ENCODE data around the gene CTNND2. TPM values are rescaled to one million over a fixed set of nuclear protein-coding genes. Genes with fewer than 3 reads are reported as not detected.

The CTNND2 gene
- total and polyA plus RNA-seq, 10 of the 15 experiments (the other 5 are each of a cell fraction or from before 2014, with no cell fraction given), result 0.02 to 0.16 (median 0.04) TPM; not detected in 7

- WGBS (ENCODE audit: insufficient coverage, insufficient replicate concordance, low lambda C conversion rate, missing lambda C conversion rate), result 4% methylated on average over 2 of the region's 2 CpGs
- H3K79me2 ChIP-seq (ENCODE audit: control insufficient read depth, insufficient read depth, low read length), result no peaks in the 10 kb centered on the region
- no peaks in the 10 kb centered on the region for H3K9me3 ChIP-seq (replicated peaks; ENCODE audit: control insufficient read depth, insufficient read depth, low read length)
- no peaks in the 10 kb centered on the region for H3K27me3 ChIP-seq (replicated peaks in 1 of 2; ENCODE audit: control insufficient read depth in 2 of 2, insufficient read depth in 2 of 2, low read length in 1 of 2)
- ChIA-PET POLR2A (no interaction called here), CTCF (no interaction called here), RAD21 (ENCODE audit: unreplicated experiment) (no interaction called here), SMC1A (ENCODE audit: uncharacterized antibody, unreplicated experiment) (no interaction called here)
- BruUV-seq (replicated peaks), result no TSS peak
- DNase-seq (ENCODE audit: low read depth, low spot score) (no peak), FAIRE-seq (no peak), ATAC-seq (no peak)
- no peak overlapping the region for H3K27ac ChIP-seq (ENCODE audit: control insufficient read depth, insufficient read depth)
- intact Hi-C loops (cut with micrococcal nuclease; ENCODE audit: unreplicated experiment), result no loop called here
- H3K4me3 ChIP-seq, result no peak overlapping the region
- H4K20me1 ChIP-seq (ENCODE audit: control insufficient read depth, insufficient read depth), result no peaks in the 10 kb centered on the region
- H3K36me3 ChIP-seq (ENCODE audit: control insufficient read depth in 2 of 2, insufficient read depth in 2 of 2, low read length in 1 of 2), result no peaks in the 10 kb centered on the region
- H2AFZ ChIP-seq (ENCODE audit: control insufficient read depth, low read depth, low read length), result no peak overlapping the region
- H3K9ac ChIP-seq (ENCODE audit: control insufficient read depth, insufficient read depth, low read length), result no peak overlapping the region
- in situ Hi-C loops (cut with MboI), result no loop called here
- no peak overlapping the region for H3K4me2 ChIP-seq (ENCODE audit: control insufficient read depth, insufficient read depth)
- no peaks in the 10 kb centered on the region for H3K4me1 ChIP-seq (ENCODE audit: control insufficient read depth, insufficient read depth, low read length)
- TF ChIP-seq, protein P1, sequence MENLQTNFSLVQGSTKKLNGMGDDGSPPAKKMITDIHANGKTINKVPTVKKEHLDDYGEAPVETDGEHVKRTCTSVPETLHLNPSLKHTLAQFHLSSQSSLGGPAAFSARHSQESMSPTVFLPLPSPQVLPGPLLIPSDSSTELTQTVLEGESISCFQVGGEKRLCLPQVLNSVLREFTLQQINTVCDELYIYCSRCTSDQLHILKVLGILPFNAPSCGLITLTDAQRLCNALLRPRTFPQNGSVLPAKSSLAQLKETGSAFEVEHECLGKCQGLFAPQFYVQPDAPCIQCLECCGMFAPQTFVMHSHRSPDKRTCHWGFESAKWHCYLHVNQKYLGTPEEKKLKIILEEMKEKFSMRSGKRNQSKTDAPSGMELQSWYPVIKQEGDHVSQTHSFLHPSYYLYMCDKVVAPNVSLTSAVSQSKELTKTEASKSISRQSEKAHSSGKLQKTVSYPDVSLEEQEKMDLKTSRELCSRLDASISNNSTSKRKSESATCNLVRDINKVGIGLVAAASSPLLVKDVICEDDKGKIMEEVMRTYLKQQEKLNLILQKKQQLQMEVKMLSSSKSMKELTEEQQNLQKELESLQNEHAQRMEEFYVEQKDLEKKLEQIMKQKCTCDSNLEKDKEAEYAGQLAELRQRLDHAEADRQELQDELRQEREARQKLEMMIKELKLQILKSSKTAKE (IDR thresholded peaks at IDR 0.05; ENCODE audit: low read depth, poor library complexity, severe bottlenecking), result no peak
- TF ChIP-seq BCLAF1 (IDR thresholded peaks at IDR 0.05) (no peak), IRF4 (IDR thresholded peaks at IDR 0.05; ENCODE audit: low read depth, low read length) (no peak), ZZZ3 (IDR thresholded peaks at IDR 0.05; ENCODE audit: control insufficient read depth, insufficient read length, low read depth) (no peak), DPF2 (IDR thresholded peaks at IDR 0.05) (no peak), CEBPB (IDR thresholded peaks at IDR 0.05; ENCODE audit: borderline replicate concordance in 1 of 2, low read depth in 2 of 2, low read length in 2 of 2) (no peak), ZNF622 (IDR thresholded peaks at IDR 0.05) (no peak), SREBF2 (IDR thresholded peaks at IDR 0.05; ENCODE audit: low read length) (no peak), MYC (IDR thresholded peaks at IDR 0.05; ENCODE audit: insufficient read depth, insufficient read length, insufficient replicate concordance, low read length, severe bottlenecking) (no peak), FOS (IDR thresholded peaks at IDR 0.05; ENCODE audit: borderline replicate concordance, extremely low read depth, insufficient read length) (no peak), BHLHE40 (IDR thresholded peaks at IDR 0.05; ENCODE audit: borderline replicate concordance in 1 of 2, low read depth in 2 of 2, low read length in 1 of 2) (no peak), SUZ12 (IDR thresholded peaks at IDR 0.05; ENCODE audit: unreplicated experiment) (no peak), HDAC6 (IDR thresholded peaks at IDR 0.05; ENCODE audit: unreplicated experiment) (no peak), BRCA1 (IDR thresholded peaks at IDR 0.05; ENCODE audit: low read depth, low read length) (no peak), SMC3 (IDR thresholded peaks at IDR 0.05; ENCODE audit: borderline replicate concordance, low read length) (no peak), MEF2A (IDR thresholded peaks at IDR 0.05; ENCODE audit: insufficient read depth, low read depth, low read length) (no peak)
- TF ChIP-seq, protein P2, sequence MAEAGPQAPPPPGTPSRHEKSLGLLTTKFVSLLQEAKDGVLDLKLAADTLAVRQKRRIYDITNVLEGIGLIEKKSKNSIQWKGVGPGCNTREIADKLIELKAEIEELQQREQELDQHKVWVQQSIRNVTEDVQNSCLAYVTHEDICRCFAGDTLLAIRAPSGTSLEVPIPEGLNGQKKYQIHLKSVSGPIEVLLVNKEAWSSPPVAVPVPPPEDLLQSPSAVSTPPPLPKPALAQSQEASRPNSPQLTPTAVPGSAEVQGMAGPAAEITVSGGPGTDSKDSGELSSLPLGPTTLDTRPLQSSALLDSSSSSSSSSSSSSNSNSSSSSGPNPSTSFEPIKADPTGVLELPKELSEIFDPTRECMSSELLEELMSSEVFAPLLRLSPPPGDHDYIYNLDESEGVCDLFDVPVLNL (IDR thresholded peaks at IDR 0.05; ENCODE audit: low read depth, low read length), result no peak
- TF ChIP-seq, protein P3, sequence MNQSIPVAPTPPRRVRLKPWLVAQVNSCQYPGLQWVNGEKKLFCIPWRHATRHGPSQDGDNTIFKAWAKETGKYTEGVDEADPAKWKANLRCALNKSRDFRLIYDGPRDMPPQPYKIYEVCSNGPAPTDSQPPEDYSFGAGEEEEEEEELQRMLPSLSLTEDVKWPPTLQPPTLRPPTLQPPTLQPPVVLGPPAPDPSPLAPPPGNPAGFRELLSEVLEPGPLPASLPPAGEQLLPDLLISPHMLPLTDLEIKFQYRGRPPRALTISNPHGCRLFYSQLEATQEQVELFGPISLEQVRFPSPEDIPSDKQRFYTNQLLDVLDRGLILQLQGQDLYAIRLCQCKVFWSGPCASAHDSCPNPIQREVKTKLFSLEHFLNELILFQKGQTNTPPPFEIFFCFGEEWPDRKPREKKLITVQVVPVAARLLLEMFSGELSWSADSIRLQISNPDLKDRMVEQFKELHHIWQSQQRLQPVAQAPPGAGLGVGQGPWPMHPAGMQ (IDR thresholded peaks at IDR 0.05; ENCODE audit: borderline replicate concordance), result no peak
Observed at GRCh38 chr5:11293523-11293922, 610.7 kb downstream of the CTNND2 start.

Data from GM12878 (cell line).